Hematopoietic multipotent progenitor cell treated with erythropoietin and hydrocortisone succinate and interleukin-3 and kit ligand, for 8 days (in vitro differentiated cells): ENCODE measurements around the gene PAPPA2.
"Not testable (repeated sequence)": the region's sequence is repeated elsewhere in the genome, so short reads cannot be mapped to it uniquely, and the experiment has no call there.

Experiments used
- DNase-seq: peaks from one replicate; pipeline ENCODE4 v3.0.0-alpha.2; 2015

The PAPPA2 gene, protein sequence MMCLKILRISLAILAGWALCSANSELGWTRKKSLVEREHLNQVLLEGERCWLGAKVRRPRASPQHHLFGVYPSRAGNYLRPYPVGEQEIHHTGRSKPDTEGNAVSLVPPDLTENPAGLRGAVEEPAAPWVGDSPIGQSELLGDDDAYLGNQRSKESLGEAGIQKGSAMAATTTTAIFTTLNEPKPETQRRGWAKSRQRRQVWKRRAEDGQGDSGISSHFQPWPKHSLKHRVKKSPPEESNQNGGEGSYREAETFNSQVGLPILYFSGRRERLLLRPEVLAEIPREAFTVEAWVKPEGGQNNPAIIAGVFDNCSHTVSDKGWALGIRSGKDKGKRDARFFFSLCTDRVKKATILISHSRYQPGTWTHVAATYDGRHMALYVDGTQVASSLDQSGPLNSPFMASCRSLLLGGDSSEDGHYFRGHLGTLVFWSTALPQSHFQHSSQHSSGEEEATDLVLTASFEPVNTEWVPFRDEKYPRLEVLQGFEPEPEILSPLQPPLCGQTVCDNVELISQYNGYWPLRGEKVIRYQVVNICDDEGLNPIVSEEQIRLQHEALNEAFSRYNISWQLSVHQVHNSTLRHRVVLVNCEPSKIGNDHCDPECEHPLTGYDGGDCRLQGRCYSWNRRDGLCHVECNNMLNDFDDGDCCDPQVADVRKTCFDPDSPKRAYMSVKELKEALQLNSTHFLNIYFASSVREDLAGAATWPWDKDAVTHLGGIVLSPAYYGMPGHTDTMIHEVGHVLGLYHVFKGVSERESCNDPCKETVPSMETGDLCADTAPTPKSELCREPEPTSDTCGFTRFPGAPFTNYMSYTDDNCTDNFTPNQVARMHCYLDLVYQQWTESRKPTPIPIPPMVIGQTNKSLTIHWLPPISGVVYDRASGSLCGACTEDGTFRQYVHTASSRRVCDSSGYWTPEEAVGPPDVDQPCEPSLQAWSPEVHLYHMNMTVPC (N-terminal part only)

DNA sequence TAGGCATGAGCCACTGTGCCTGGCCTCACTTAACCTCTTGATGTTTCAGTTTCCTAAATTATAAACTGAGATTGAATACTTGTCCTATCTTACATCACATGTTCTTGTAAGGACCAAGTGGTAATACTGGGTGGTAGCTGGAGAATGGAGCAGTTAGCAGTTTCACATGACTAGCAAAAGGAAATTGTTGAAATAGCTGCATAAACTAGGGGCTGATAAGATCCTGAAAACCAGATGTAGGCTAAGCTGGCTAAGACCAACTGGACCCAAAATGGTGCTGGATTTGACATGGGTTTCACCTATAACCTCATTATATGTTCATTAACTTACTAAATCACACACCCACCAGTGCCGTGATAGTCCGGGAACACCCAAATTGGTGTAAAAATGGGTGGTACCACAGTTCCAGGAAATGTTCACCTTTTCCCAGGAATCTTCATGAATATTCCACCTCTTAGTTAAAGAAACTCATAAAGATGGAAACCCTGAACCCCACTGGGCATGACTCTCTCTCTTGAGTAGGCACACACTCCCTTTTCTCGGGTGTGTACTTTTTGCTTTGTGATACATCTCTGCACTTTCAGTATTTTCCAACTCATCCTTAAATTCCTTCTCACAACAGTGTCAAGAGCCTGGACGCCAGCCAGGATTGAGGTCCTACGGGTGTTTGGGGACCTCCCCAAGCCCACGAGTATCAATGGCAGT, at the start of gene PAPPA2:
Gene PAPPA2, plus strand, starts transcription at position 502 of the 705 bp plus-strand sequence. CDS start 93,148 bp downstream, outside the sequence.
- DNase-seq = no peak

DNA sequence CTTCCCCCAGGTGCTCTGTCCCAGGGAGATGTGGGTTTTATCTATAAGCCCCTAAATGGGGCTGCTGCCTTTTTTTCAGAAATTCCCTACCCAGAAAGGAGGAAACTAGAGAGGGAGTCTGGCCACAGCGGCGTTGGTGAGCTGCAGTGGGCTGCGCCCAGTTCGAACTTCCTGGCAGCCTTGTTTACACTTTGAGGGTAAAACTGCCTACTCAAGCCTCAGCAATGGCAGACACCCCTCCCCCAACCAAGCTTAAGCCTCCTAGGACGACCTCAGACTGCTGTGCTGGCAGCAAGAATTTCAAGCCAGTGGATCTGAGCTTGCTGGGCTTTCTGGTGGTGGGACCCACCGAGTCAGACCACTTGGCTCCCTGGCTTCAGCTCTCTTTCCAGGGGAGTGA, 46.2 kb upstream of the PAPPA2 start:
- DNase-seq = no peak

DNA sequence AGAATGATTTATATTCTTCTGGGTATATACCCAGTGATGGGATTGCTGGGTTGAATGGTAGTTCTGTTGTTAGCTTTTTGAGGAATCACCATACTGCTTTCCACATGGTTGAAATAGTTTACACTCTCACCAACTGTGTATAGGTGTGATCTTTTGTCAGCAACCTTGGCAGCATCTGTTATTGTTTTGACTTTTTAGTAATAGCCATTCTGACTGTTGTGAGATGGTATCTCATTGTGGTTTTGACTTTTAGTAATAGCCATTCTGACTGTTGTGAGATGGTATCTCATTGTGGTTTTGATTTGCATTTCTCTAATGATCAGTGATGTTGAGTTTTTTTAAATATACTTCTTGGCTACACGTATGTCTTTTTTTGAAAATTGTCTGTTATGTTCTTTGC, 43.4 kb upstream of the PAPPA2 start:
- not testable (repeated sequence) for DNase-seq

DNA sequence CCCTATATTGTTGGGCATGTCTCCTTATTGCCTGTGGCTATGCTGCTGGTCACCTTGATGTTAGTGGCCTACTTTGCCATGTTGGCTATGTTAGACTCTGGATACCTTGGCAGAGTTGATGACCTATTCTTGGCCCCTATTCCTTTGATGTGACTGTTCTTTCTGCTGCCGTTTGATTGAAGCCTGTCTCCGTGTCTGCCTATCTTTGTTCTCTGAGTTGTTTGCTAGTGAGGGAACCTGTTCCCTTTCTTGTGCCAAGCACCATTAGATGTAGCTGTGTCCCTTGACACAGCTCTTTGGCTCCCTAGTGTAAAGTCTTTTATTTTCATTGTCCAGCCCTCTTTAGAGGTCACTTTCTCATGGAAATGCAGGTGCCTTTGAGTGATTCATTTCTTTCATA, 28.7 kb upstream of the PAPPA2 start:
- no peak for DNase-seq

DNA sequence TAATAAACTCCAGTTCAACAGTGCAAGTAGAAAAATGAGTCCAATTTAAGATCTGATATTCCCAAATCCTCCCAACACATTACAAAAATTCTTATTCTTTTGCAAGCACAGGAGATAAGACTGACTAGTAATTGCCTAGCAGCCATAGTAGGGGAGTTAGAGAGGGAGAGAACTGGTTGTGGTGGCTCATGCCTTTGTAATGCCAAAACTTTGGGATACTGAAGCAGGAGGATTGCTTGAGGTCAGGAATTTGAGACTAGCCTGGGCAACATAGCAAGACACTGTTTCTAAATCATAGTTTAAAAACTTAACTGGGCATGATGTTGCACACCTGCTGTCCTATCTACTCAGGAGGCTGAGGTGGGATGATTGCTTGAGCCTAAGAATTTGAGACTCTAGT, 26.7 kb upstream of the PAPPA2 start:
- DNase-seq = no peak

DNA sequence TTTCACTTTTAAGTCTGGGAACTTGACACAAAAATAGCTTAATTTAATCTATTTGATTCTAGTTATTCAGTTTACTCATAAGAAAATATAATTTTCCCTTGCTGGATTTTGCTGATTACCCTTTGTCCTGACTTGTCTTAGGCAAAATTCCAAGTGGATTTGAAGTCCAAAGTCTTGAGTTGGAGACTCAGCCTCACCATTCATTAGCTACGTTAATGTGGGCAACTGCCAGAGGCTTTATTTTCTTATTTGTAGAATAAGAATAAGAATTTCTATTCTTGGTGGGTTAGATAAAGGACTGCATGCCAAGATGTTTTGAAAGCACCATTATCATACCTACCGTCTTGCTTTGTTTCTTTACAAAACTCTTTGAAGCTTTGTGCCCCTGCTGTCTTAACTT, 22.8 kb upstream of the PAPPA2 start:
- no peak for DNase-seq

DNA sequence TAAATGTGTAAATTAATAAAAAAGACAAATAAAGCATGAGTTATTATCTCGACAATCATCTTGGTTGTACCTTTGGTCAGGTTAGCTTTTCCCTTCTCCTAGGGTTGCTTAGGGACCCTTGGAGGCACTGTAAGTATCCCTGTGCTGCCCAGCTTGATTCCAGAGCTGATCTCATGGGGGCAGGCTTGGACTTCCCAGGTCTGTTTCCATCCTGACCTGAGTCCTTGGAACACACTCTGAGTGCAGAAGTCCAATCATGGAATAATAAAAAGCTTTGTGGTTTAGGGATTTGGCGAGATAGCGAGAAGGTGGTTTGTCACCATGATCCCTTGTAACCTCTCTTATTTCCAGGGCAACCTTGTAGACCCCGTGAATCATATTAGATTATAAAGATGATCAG, 18.7 kb upstream of the PAPPA2 start:
- DNase-seq = no peak

DNA sequence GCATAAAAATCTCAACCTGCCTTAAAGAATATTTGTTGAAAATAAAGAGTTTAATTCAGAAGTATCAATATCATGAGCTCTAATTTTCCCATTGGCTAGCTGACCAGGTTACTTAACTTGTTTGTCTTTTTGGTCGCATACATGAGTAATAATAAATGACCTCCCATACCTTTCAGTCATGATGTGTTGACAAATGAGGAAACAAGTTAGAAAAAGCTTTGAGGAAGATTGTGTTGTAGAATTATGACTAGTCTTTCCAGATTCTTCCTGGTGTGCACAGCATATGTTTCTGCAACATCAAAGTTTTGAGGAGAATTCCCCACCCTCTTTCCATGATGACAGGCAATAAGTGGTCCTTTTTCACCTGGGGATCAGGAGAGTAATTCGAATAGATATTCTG, 17.6 kb upstream of the PAPPA2 start:
- DNase-seq = no peak

DNA sequence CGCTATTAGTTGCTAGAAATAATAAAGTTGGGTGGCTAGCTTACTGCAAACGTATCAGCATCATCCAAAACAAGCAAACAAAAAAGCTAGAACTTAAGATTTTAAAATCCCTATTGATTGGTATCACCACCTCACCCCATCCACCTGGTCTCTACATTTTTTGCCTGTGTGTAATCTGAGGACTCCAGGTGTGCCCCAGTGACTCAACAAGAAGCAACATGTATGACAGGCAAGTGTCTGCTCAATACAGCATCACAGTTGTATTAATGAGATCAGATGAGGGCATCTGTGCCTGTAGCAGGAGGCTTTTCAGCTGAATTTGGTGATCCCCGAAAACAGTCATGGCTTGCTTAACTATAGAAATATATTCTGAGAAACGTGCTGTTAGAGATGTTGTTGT, 14.6 kb upstream of the PAPPA2 start:
- DNase-seq = no peak

DNA sequence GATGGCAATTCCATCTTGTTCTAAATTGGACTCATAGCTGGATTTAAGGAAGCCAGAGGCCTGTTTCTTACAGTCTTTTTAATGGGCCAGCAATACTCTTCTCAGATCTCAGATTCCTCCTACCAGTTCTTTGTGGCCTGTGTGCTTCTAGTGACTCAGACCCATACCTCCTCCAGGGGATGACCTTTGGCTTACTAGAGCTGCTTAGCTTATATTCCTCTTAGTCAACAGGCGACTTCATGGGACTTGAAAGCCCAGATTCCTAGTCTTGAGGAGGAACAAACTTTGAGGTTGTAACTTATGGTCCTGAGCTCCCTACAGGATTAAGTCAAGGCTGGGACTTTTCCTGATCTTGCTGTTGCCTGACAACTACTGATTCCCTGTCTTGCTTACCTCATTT, 12.4 kb upstream of the PAPPA2 start:
- DNase-seq = no peak

DNA sequence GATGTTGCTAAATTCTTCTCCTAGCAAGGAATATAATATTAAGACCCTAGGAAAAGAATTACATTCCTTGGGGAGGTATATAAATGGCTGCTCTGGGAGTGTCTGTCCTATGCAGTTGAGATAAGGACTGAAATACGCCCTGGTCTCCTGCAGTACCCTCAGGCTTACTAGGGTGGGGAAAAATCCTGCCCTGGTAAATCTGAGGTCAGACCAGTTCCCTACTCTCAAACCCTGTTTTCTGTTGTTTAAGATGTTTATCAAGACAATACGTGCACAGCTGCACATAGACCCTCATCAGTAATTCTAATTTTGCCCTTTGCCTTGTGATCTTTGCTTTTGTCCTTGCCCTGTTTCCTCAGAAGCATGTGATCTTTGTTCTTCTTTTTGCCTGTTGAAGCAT, 11.2 kb upstream of the PAPPA2 start:
- DNase-seq = not testable (repeated sequence)

DNA sequence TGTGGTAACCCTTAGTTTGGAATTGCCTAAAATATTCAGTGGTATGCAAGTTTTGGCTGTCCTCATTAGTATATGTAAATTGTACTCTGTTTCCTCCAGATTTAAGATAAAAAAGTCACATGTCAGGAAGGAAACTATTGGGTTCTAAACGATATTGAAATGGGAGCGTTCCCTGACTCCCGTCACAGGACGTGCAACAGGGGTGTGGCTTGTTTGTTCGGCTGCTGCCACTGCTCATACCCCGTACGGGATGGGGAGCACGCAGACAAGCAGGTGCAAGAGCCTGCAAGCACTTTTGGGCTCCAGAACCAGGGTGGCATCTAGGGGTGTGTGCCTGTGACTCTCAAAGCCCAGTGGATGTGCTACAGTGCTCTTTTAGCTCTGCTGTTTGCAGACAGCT, 6.2 kb upstream of the PAPPA2 start:
- DNase-seq = no peak

DNA sequence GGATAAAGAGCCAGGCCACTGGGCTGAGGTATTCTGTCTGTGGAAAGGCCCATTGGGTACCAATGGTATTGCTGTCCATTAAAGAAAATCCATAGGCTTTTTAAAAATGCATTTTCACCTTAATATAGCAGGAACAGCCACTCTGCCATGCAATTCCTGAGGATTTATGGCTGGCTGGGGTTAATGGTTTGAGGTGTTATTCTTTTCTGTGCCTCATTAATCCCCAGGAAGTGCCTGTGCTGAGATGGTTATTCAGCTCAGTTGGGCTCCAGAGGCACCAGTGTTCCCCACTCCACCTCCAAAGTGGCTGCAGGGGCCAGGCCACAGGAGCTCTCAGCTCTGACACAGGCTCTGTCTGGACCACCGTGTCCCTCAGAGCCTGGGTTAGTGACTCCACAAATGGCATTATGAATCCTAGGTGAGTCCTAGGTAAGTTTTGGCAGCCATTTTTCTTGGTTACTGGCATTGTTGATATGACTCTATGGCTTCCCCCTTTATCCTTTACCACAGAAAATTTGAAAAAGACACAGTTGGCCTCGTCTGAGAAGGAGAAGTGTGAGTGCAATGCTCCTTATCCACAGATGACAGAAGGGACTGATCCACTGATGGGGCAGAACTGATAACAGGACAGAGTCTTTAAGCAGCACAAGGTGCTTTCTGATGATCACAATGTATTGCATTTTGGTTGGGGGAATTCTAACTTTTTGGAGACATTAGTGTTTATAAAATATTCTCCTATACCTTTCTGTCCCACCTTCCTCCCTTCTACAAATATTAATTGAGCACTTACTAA, 2.2 kb upstream of the PAPPA2 start:
- DNase-seq = no peak

DNA sequence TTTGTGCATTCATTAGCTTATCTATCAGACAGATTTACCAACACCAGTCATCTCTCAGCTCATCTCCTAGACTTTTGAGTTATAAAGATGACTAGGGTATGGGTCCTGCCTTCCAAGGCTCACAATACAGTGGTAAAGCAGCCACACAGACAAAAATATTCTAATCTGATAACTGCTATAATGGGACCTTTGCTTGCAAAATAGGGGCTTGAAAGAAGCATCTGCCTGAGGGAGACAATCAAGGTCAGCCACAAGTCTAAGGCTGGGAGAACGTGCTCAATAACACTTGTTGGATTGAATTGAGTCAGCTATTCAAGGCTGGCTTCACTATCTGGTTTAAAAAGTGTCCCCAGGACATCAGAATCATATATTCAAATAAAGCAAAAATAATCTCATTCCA, 1.4 kb upstream of the PAPPA2 start:
- DNase-seq = no peak

DNA sequence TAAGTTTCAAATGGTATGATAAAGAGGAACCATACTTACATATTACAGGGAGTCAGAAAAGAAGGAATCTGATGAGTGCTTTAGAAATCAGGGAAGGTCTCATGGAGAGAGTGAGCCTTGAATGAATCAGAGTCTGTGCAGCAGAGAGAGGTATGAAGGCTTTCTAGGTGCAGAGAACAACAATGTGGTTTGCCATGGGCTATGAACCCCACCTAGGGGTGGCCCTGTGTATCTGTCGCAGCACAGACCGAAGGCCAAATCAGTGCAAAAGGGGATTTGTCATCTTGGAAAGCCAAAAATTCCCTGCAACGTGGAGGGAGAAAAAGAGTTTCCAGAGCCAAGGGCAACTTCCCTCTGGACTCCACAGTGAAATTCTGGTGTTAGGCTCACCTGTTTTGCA, 3.5 kb downstream of the PAPPA2 start:
- DNase-seq = no peak

DNA sequence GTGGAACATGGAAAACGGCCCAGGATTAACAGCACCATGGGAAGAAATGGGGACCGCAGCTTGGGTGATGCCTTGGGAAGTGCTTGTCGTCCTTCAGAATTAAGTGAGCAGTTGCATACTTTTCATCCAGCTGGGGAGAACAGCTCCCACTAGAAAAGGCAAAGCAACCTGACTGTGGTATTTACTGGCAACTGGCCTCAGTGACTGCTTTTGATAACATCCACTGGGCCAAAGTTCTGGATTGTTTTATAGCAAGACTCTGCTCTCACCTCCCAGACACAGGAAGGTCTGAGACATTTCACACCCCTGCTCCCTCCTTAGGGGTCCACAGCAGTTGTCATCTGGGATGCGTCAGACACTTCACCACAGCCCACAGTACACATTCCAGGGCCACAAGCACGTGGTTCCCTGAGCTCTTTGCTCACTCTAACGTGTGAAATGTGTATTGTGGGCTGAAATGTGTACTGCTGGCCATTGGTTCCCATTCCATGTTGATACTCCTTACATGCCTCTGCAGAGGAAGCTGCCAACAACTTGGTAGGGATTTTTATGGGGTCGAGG, 6.6 kb downstream of the PAPPA2 start:
- no peak for DNase-seq

DNA sequence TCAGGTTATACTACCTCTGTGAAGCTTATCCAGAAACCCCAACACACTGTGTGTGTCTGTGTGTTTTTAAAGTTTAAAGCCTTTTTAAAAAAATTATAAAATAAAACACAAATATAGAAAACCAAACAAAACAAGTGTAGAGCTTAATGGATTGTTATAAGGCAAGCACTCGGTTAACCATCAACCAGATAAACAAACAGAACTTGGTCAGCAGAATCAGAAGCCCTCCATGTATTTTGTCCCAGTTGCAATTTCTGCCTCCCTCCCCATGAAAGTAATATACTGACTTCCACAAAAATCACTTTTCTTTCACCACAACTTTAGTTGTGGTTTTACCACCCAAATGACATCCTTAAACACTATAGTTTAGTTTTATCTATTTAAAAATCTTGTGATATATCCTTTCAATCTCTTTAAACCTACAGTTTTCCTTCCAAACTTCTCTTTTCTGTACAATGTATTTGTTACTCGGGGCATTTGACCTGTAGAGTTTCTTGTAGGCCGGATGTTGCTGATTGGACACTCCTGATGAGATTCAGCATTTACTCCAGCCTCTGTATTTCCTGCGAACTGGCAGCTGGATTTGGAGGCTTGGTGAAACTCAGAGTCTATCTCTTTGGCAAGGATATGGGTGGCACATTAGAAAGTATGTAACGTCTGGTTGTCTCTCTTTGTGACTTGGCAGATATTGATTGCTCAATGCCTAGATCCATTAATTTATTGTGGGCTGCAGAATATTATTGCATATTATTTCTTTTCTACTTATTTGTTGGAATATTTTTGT, 8.6 kb downstream of the PAPPA2 start:
- no peak for DNase-seq

DNA sequence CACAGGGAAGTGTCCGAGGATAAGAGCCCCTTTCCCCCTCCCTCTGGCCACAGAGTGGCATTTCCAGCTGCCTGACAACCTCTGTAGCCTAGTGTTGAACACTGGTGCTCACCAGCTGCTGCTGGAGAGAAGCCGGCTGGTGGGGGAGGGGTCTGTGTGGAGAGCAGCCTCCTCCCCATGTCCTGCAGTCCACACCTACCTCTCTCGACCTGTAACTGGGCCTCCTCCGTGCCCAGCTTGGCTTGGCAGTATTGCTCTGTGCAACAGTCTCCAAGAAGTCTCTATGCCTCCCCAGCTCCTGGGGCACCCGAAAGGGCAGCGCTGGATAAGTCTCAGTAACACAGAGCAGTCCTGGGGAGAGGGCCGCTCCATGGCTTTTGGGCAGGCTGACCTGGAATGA, 17.0 kb downstream of the PAPPA2 start:
- no peak for DNase-seq

DNA sequence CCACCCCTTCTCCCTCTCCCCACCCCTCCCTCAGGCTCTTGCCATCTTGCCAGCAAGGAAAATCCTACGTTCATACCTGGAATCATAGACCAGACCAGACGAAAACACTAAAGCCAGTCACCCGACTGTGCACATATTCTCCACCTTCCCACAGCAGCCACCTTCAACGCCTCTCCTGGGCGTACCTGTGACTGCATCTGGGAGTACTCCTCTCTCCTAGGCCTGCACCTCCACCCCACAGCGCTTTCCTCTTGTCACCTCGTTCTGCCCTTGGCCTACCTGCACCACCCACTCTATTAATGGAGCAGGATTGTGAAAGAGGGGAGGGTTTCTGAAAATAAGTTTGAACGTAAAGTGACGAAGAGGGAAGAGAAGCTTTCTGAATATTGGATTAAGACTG, 17.8 kb downstream of the PAPPA2 start:
- no peak for DNase-seq

DNA sequence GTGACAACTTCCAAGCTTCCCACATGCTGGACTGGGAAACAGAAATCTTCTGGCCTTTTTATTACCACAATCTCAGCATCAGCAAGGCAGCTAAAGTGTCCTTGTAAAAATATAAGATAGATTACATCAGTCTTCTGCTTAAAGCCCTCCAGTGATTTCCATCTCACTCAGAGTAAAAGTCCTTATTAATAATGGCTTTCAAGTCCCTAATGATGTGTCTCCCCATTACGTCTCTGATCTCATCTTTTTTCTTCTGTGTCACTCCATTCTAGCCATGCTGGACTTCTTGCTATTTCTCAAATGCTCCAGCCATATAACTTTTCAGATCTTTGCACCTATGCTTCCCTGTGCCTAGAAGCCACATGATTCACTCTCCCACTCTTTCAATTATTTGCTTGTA, 22.1 kb downstream of the PAPPA2 start:
- DNase-seq = no peak

DNA sequence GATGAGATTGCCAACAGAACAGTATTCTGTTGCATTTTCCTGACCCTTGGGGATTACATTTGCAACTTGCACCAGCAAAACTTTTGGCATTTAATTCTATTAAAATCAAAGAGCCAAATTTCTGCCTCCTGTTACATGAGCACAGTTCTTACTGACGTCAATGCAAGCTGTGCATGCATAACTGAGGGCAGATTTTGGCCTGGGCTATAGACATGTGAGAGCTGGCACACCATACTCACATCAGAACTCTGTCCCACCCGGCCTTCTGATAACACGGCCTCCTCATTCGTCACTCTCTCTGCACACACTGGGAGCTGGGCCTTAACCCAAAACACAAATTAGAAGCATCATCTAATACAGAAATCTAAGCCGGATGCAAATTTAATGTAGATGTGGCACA, 31.5 kb downstream of the PAPPA2 start:
- DNase-seq = no peak
